ENCODE data around the gene TMEM59L.
"Not testable (repeated sequence)": the region's sequence is repeated elsewhere in the genome, so short reads cannot be mapped to it uniquely, and the experiment has no call there.

The TMEM59L gene

GRCh38 chr19:18612772-18613588 is at the start of gene TMEM59L:
Gene TMEM59L, plus strand, starts transcription at chr19:18612870. Its CDS starts 89 bp downstream, at chr19:18612959.
- no peak for DNase-seq

GRCh38 chr19:18566953-18567352 is 45.7 kb upstream of the TMEM59L start:
- DNase-seq = no peak

GRCh38 chr19:18568367-18568766 is 44.3 kb upstream of the TMEM59L start:
- no peak for DNase-seq

- DNase-seq = peak; percentile 99
Observed at GRCh38 chr19:18571564-18572344, 40.9 kb upstream of the TMEM59L start, which contains the start of gene UBA52. Gene UBA52, plus strand, starts transcription at chr19:18571857. Its CDS starts 1,444 bp downstream, at chr19:18573301.

- no peak for DNase-seq
Observed at GRCh38 chr19:18574691-18575291, 37.9 kb upstream of the TMEM59L start.

- no peak for DNase-seq
Observed at GRCh38 chr19:18576383-18576782, 36.3 kb upstream of the TMEM59L start.

GRCh38 chr19:18577365-18577914 is 35.2 kb upstream of the TMEM59L start:
- no peak for DNase-seq

- DNase-seq = no peak
Observed at GRCh38 chr19:18580311-18580710, 32.4 kb upstream of the TMEM59L start.

- DNase-seq = peak; percentile 55
Observed at GRCh38 chr19:18586306-18586705, 26.4 kb upstream of the TMEM59L start.

GRCh38 chr19:18587561-18587960 is 25.1 kb upstream of the TMEM59L start:
- no peak for DNase-seq

GRCh38 chr19:18587962-18588610 is 24.6 kb upstream of the TMEM59L start:
- no peak for DNase-seq

GRCh38 chr19:18588611-18589379 is 23.9 kb upstream of the TMEM59L start, which contains the start of gene REX1BD:
Gene REX1BD, plus strand, starts transcription at chr19:18588798. Its CDS starts 4 bp downstream, at chr19:18588802.
- peak; percentile 92 for DNase-seq

GRCh38 chr19:18589380-18590272 is 23.0 kb upstream of the TMEM59L start:
- DNase-seq = peak; percentile 83

- peak; percentile 67 for DNase-seq
Observed at GRCh38 chr19:18590273-18591272, 22.1 kb upstream of the TMEM59L start.

- DNase-seq = no peak
Observed at GRCh38 chr19:18591735-18592385, 20.8 kb upstream of the TMEM59L start.

GRCh38 chr19:18592732-18593131 is 19.9 kb upstream of the TMEM59L start:
- not testable (repeated sequence) for DNase-seq

- DNase-seq = no peak
Observed at GRCh38 chr19:18593367-18594095, 19.1 kb upstream of the TMEM59L start.
